ENCODE data around the gene MAPK12. TPM values are rescaled to one million over a fixed set of nuclear protein-coding genes. Genes with fewer than 3 reads are reported as not detected.

MAPK12 gene
- total and polyA plus RNA-seq, 9 of the 15 experiments (the other 6 are each of a cell fraction or from before 2014, with no cell fraction given): 0.79 to 71.5 (median 32.8) TPM

- peaks cover 88% of the 10 kb centered on the region; the same call in 2 of the 3 replicates for H3K36me3 ChIP-seq (ENCODE audit: control insufficient read depth, insufficient read depth, low read length)
- ATAC-seq: no peak
- peaks cover 9% of the 10 kb centered on the region; the same call in 2 of the 3 replicates for H3K79me2 ChIP-seq (ENCODE audit: control insufficient read depth, insufficient read depth, low read length)
- no TSS peak for BruUV-seq (replicated peaks)
- no peak overlapping the region for H3K27ac ChIP-seq (ENCODE audit: extremely low read depth, low read depth, low read length)
- in situ Hi-C loops (cut with MboI): no loop called here
- WGBS (ENCODE audit: insufficient coverage, low coverage, missing lambda C conversion rate): 98% methylated on average over 14 of the region's 43 CpGs
- no peak overlapping the region for H2AFZ ChIP-seq (ENCODE audit: low read depth, low read length)
- H3K4me1 ChIP-seq (replicated peaks in 1 of 2; ENCODE audit: control insufficient read depth in 2 of 2, insufficient read depth in 2 of 2, low read length in 2 of 2): peaks cover 0 to 30% of the 10 kb centered on the region in 2 experiments; a peak in 3 of 5 replicates
- no peak overlapping the region for H3K4me3 ChIP-seq
- H3K4me2 ChIP-seq (ENCODE audit: insufficient read depth, low read length): no peak overlapping the region
- no peaks in the 10 kb centered on the region for H3K27me3 ChIP-seq (ENCODE audit: control insufficient read depth in 2 of 2, insufficient read depth in 2 of 2, low read length in 2 of 2)
- CTCF ChIA-PET (ENCODE audit: low intra/inter-chr PET ratio): no interaction called here
- POLR2A ChIA-PET: interaction anchor here (0.7 to 1.1 kb wide), 2 partner anchors 9 to 21 kb away, joined by 3 to 4 read pairs; no protein-coding TSS in a partner anchor
- FAIRE-seq: no peak
- 0 out of 2 replicates have a peak, but pooled peaks cover 1% of the 10 kb centered on the region for H3K9me3 ChIP-seq (replicated peaks; ENCODE audit: control insufficient read depth, insufficient read depth, low read depth, low read length)
- no peaks in the 10 kb centered on the region for H4K20me1 ChIP-seq (replicated peaks; ENCODE audit: control insufficient read depth, insufficient read depth, low read length)
- no peak for DNase-seq (ENCODE audit: extremely low read depth in 1 of 4, low spot score in 3 of 4)
- H3K9ac ChIP-seq (ENCODE audit: insufficient read depth in 1 of 2, low read depth in 2 of 2, low read length in 2 of 2): no peak overlapping the region
- intact Hi-C loops (cut with micrococcal nuclease): no loop called here
- no peaks in the 10 kb centered on the region for H3K9me1 ChIP-seq (ENCODE audit: control insufficient read depth, insufficient read depth, low read length)
- TF ChIP-seq SAFB2 (IDR thresholded peaks at IDR 0.05; ENCODE audit: borderline replicate concordance, low read depth, low read length, severe bottlenecking) (no peak), ZFP91 (CRISPR knock-in tag; IDR thresholded peaks at IDR 0.05) (no peak), ZNF644 (tag; IDR thresholded peaks at IDR 0.05; ENCODE audit: low read depth) (no peak), RBFOX2 (IDR thresholded peaks at IDR 0.05; ENCODE audit: low read depth, low read length) (peak; percentile 18; the same call in 1 of the 2 replicates), CUX1 (CRISPR knock-in tag; IDR thresholded peaks at IDR 0.05) (no peak), GATAD2B (IDR thresholded peaks at IDR 0.05; ENCODE audit: borderline replicate concordance) (no peak), POLR2A (conservative IDR thresholded peaks at IDR 0.05) (0 out of 2 replicates have a peak, but pooled peaks have one; percentile 16), GABPB2 (CRISPR knock-in tag; conservative IDR thresholded peaks at IDR 0.05) (no peak), GTF2A2 (tag; IDR thresholded peaks at IDR 0.05) (no peak), POLR2G (IDR thresholded peaks at IDR 0.05; ENCODE audit: low read depth, low read length) (peak; percentile 60), HMG20B (CRISPR knock-in tag; IDR thresholded peaks at IDR 0.05) (no peak), GMEB1 (CRISPR knock-in tag; IDR thresholded peaks at IDR 0.05) (no peak), MTA3 (IDR thresholded peaks at IDR 0.05; ENCODE audit: borderline replicate concordance) (no peak)
Measured at GRCh38 chr22:50218153-50218995, 43.1 kb downstream of the MAPK12 start.
